ENCODE results near the gene ADGRA1.

Gene ADGRA1

GRCh38 chr10:133114726-133115452 lies 27.2 kb downstream of the ADGRA1 start:
- no peak for DNase-seq

- DNase-seq, result no peak
Observed at GRCh38 chr10:133115453-133115842, 27.7 kb downstream of the ADGRA1 start.

- DNase-seq, result no peak
Observed at GRCh38 chr10:133115976-133116375, 28.3 kb downstream of the ADGRA1 start.

GRCh38 chr10:133116455-133116854 lies 28.7 kb downstream of the ADGRA1 start:
- no peak for DNase-seq

- DNase-seq, result no peak
Observed at GRCh38 chr10:133117036-133117687, 29.4 kb downstream of the ADGRA1 start.

GRCh38 chr10:133117688-133118071 lies 30.0 kb downstream of the ADGRA1 start:
- no peak for DNase-seq

GRCh38 chr10:133121479-133121878 lies 33.8 kb downstream of the ADGRA1 start:
- DNase-seq, result no peak

GRCh38 chr10:133122171-133122935 lies 34.6 kb downstream of the ADGRA1 start:
- DNase-seq, result no peak

GRCh38 chr10:133123050-133123745 lies 35.5 kb downstream of the ADGRA1 start:
- DNase-seq, result no peak

- no peak for DNase-seq
Observed at GRCh38 chr10:133123746-133124356, 36.1 kb downstream of the ADGRA1 start.

GRCh38 chr10:133124357-133125211 lies 36.9 kb downstream of the ADGRA1 start:
- DNase-seq, result no peak

GRCh38 chr10:133125901-133126300 lies 38.2 kb downstream of the ADGRA1 start:
- DNase-seq, result no peak

- no peak for DNase-seq
Observed at GRCh38 chr10:133126431-133127290, 38.9 kb downstream of the ADGRA1 start.

GRCh38 chr10:133127291-133128125 lies 39.8 kb downstream of the ADGRA1 start:
- no peak for DNase-seq

- no peak for DNase-seq
Observed at GRCh38 chr10:133128126-133129070, 40.7 kb downstream of the ADGRA1 start.

GRCh38 chr10:133129071-133129858 lies 41.5 kb downstream of the ADGRA1 start:
- DNase-seq, result no peak

- no peak for DNase-seq
Observed at GRCh38 chr10:133129859-133130495, 42.3 kb downstream of the ADGRA1 start.
